ENCODE data around the gene PIK3C2B. TPM values are rescaled to one million over a fixed set of nuclear protein-coding genes. Genes with fewer than 3 reads are reported as not detected.

PIK3C2B gene
- total RNA-seq, 1 experiment from 2014 or later: 35.3 TPM

GRCh38 chr1:204478921-204479320, 15.7 kb downstream of the PIK3C2B start:
- no peaks in the 10 kb centered on the region for H3F3A ChIP-seq (ENCODE audit: low read length, unreplicated experiment)
- no peaks in the 10 kb centered on the region for H3K9me3 ChIP-seq (ENCODE audit: low read length)
- no peaks in the 10 kb centered on the region for H3K27me3 ChIP-seq (ENCODE audit: low read length)
- no peak overlapping the region for H2AFZ ChIP-seq (ENCODE audit: low read length)
- no peak for DNase-seq
- ChIA-PET POLR2A (ENCODE audit: unreplicated experiment) (interaction anchor here (0.5 to 1.1 kb wide), 2 partner anchors 14 to 16 kb away, joined by 3 read pairs; no protein-coding TSS in a partner anchor), CTCF (interaction anchor here (1.0 kb wide), 1 partner anchor 33 kb away, joined by 7 read pairs; no protein-coding TSS in a partner anchor)
- TF ChIP-seq, protein P1, sequence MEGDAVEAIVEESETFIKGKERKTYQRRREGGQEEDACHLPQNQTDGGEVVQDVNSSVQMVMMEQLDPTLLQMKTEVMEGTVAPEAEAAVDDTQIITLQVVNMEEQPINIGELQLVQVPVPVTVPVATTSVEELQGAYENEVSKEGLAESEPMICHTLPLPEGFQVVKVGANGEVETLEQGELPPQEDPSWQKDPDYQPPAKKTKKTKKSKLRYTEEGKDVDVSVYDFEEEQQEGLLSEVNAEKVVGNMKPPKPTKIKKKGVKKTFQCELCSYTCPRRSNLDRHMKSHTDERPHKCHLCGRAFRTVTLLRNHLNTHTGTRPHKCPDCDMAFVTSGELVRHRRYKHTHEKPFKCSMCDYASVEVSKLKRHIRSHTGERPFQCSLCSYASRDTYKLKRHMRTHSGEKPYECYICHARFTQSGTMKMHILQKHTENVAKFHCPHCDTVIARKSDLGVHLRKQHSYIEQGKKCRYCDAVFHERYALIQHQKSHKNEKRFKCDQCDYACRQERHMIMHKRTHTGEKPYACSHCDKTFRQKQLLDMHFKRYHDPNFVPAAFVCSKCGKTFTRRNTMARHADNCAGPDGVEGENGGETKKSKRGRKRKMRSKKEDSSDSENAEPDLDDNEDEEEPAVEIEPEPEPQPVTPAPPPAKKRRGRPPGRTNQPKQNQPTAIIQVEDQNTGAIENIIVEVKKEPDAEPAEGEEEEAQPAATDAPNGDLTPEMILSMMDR (conservative IDR thresholded peaks at IDR 0.05; ENCODE audit: low read depth, low read length): no peak; the same call in 1 of the 2 replicates
- TF ChIP-seq EZH2 (IDR thresholded peaks at IDR 0.05; ENCODE audit: low read length, unreplicated experiment): no peak
- no peak for TF ChIP-seq EZH2phosphoT487 (IDR thresholded peaks at IDR 0.05; ENCODE audit: borderline replicate concordance, low read length)
- no peak for ATAC-seq
- H3K4me3 ChIP-seq (ENCODE audit: low read length): no peak overlapping the region
- intact Hi-C loops (cut with micrococcal nuclease): no loop called here
- H3K27ac ChIP-seq (ENCODE audit: low read length): no peak overlapping the region
- H3K36me3 ChIP-seq (ENCODE audit: low read depth, low read length): 0 out of 2 replicates have a peak, but pooled peaks cover 4% of the 10 kb centered on the region
- peaks cover 31% of the 10 kb centered on the region; the same call in 1 of the 2 replicates for H3K79me2 ChIP-seq (ENCODE audit: low read length)
- H3K4me1 ChIP-seq (ENCODE audit: insufficient read depth, low read length): peaks cover 14% of the 10 kb centered on the region
- BruUV-seq (replicated peaks): no TSS peak
- H3K9me2 ChIP-seq (replicated peaks; ENCODE audit: low read length): no peaks in the 10 kb centered on the region
- H3K4me2 ChIP-seq (ENCODE audit: low read length): no peak overlapping the region
- no peak overlapping the region for H3K9ac ChIP-seq (ENCODE audit: low read length)
- peaks cover 15% of the 10 kb centered on the region; the same call in 1 of the 2 replicates for H4K20me1 ChIP-seq (ENCODE audit: low read length)

- ChIA-PET CTCF (interaction anchor here (1.0 kb wide), 1 partner anchor 32 kb away, joined by 7 read pairs; no protein-coding TSS in a partner anchor), POLR2A (ENCODE audit: unreplicated experiment) (interaction anchor here (0.5 to 1.1 kb wide), 2 partner anchors 15 to 17 kb away, joined by 3 read pairs; no protein-coding TSS in a partner anchor)
- H3K27me3 ChIP-seq (ENCODE audit: low read length): no peaks in the 10 kb centered on the region
- no peaks in the 10 kb centered on the region for H3K9me3 ChIP-seq (ENCODE audit: low read length)
- no peaks in the 10 kb centered on the region for H3F3A ChIP-seq (ENCODE audit: low read length, unreplicated experiment)
- TF ChIP-seq, protein P1 (conservative IDR thresholded peaks at IDR 0.05; ENCODE audit: low read depth, low read length): peak; percentile 29
- TF ChIP-seq EZH2phosphoT487 (IDR thresholded peaks at IDR 0.05; ENCODE audit: borderline replicate concordance, low read length): no peak
- H3K4me1 ChIP-seq (ENCODE audit: insufficient read depth, low read length): peaks cover 14% of the 10 kb centered on the region
- intact Hi-C loops (cut with micrococcal nuclease): no loop called here
- H3K4me2 ChIP-seq (ENCODE audit: low read length): no peak overlapping the region
- ATAC-seq (0 out of 2 replicates have a peak, but pooled peaks have one; percentile 19), DNase-seq (no peak)
- no peak overlapping the region for H2AFZ ChIP-seq (ENCODE audit: low read length)
- peaks cover 31% of the 10 kb centered on the region; the same call in 1 of the 2 replicates for H3K79me2 ChIP-seq (ENCODE audit: low read length)
- H3K27ac ChIP-seq (ENCODE audit: low read length): no peak overlapping the region
- no TSS peak for BruUV-seq (replicated peaks)
- no peak overlapping the region for H3K4me3 ChIP-seq (ENCODE audit: low read length)
- H4K20me1 ChIP-seq (ENCODE audit: low read length): peaks cover 15% of the 10 kb centered on the region; the same call in 1 of the 2 replicates
- H3K9ac ChIP-seq (ENCODE audit: low read length): no peak overlapping the region
- 0 out of 2 replicates have a peak, but pooled peaks cover 4% of the 10 kb centered on the region for H3K36me3 ChIP-seq (ENCODE audit: low read depth, low read length)
- no peaks in the 10 kb centered on the region for H3K9me2 ChIP-seq (replicated peaks; ENCODE audit: low read length)
Measured at GRCh38 chr1:204478172-204478899, 16.3 kb downstream of the PIK3C2B start.

Data from PC-3 (cell line).